HG02798 (cell line): Measurements from ENCODE around the gene DYSF.

Experiments
- ATAC-seq: cut with Tn5 transposase; IDR thresholded peaks from one replicate; pipeline ENCODE4 v1.9.1; 2021; ENCODE audit warnings: mild to moderate bottlenecking; ENCODE audit not compliant: unreplicated experiment, poor library complexity

DYSF gene

GRCh38 chr2:71713581-71714580 lies 260.5 kb downstream of the DYSF start:
- ATAC-seq = no peak

- no peak for ATAC-seq
These were observed 261.4 kb downstream of the DYSF start for GRCh38 chr2:71714601-71715240.

GRCh38 chr2:71715241-71715750 lies 261.9 kb downstream of the DYSF start:
- ATAC-seq = no peak

GRCh38 chr2:71715951-71716696 lies 262.8 kb downstream of the DYSF start:
- ATAC-seq = no peak

- ATAC-seq = no peak
These were observed 263.6 kb downstream of the DYSF start for GRCh38 chr2:71716697-71717624.

- no peak for ATAC-seq
These were observed 265.3 kb downstream of the DYSF start for GRCh38 chr2:71718686-71719085.

- ATAC-seq = no peak
These were observed 266.3 kb downstream of the DYSF start for GRCh38 chr2:71719520-71720282.

- ATAC-seq = no peak
These were observed 266.9 kb downstream of the DYSF start for GRCh38 chr2:71720283-71720560.

- ATAC-seq = no peak
These were observed 267.4 kb downstream of the DYSF start for GRCh38 chr2:71720596-71721361.

- no peak for ATAC-seq
These were observed 268.0 kb downstream of the DYSF start for GRCh38 chr2:71721362-71721665.

- no peak for ATAC-seq
These were observed 268.3 kb downstream of the DYSF start for GRCh38 chr2:71721669-71722068.

GRCh38 chr2:71722286-71722685 lies 268.9 kb downstream of the DYSF start:
- no peak for ATAC-seq

GRCh38 chr2:71724793-71725192 lies 271.4 kb downstream of the DYSF start:
- ATAC-seq = no peak

- no peak for ATAC-seq
These were observed 272.5 kb downstream of the DYSF start for GRCh38 chr2:71725836-71726235.

GRCh38 chr2:71727562-71727961 lies 274.2 kb downstream of the DYSF start:
- ATAC-seq = no peak

GRCh38 chr2:71728036-71728435 lies 274.7 kb downstream of the DYSF start:
- ATAC-seq = no peak

- no peak for ATAC-seq
These were observed 277.5 kb downstream of the DYSF start for GRCh38 chr2:71730785-71731383.

- ATAC-seq = no peak
These were observed 281.3 kb downstream of the DYSF start for GRCh38 chr2:71734620-71735019.
